K562 (cell line): ENCODE data around the gene KLHL22. TPM values are rescaled to one million over a fixed set of nuclear protein-coding genes. Genes with fewer than 3 reads are reported as not detected.
A peak's percentile ranks its signal among the peaks of the same experiment; 100 is the strongest.

Experiments
- CHD1 ChIP-seq: fragments of 200-600 bp; sonication (generic); IDR thresholded peaks from one replicate; pipeline ENCODE4 v1.6.1; 2012; ENCODE audit warnings: mild to moderate bottlenecking, moderate library complexity, low read length, inconsistent platforms
- ETV1 ChIP-seq: fragments of 450-650 bp; conservative IDR thresholded peaks from 2 replicates; pipeline ENCODE4 v1.6.1; 2016; ENCODE audit warnings: missing genetic modification characterization, control low read depth, low read depth, missing compliant biosample characterization
- FOXK2 ChIP-seq, 2 experiments: fragments of 450-650 bp; IDR thresholded peaks in 1 of 2; conservative IDR thresholded peaks in 1 of 2; 2 replicates each; pipeline ENCODE4 v1.6.1; 2016; ENCODE audit warnings: low read depth in 2 of 2, mild to moderate bottlenecking in 1 of 2
- JUND ChIP-seq, 2 experiments: IDR thresholded peaks; 2 replicates in 1 of 2; 3 replicates in 1 of 2; pipeline ENCODE4 v1.6.1; 2011; ENCODE audit warnings: borderline replicate concordance in 2 of 2, low read depth in 2 of 2, low read length in 2 of 2, improper control_type of control experiment in 1 of 2, missing biosample characterization in 1 of 2, missing genetic modification characterization in 1 of 2, missing genetic modification reagents in 1 of 2
- NEUROD1 ChIP-seq: fragments of 150-350 bp; IDR thresholded peaks from 2 replicates; pipeline ENCODE4 v1.6.1; 2014; ENCODE audit warnings: borderline replicate concordance, low read length, low read depth; ENCODE audit not compliant: partially characterized antibody
- TARDBP ChIP-seq: fragments of 450-650 bp; IDR thresholded peaks from 2 replicates; pipeline ENCODE4 v1.6.1; 2016
- TSC22D4 ChIP-seq: fragments of 450-650 bp; IDR thresholded peaks from 2 replicates; pipeline ENCODE4 v1.6.1; 2016; ENCODE audit warnings: missing genetic modification characterization, missing biosample characterization, control low read depth
- ZNF41 ChIP-seq: fragments of 250-450 bp; sonication (Bioruptor Pico); conservative IDR thresholded peaks from 2 replicates; pipeline ENCODE4 v1.4.0; 2020; ENCODE audit warnings: mild to moderate bottlenecking
- ZNF445 ChIP-seq: fragments of 250-450 bp; sonication (Bioruptor Pico); IDR thresholded peaks from 2 replicates; pipeline ENCODE4 v1.4.0; 2020; ENCODE audit warnings: low read depth, mild to moderate bottlenecking, moderate library complexity
- ZNF695 ChIP-seq: fragments of 450-650 bp; formaldehyde crosslinking; IDR thresholded peaks from 2 replicates; pipeline ENCODE4 v1.4.0; 2020; ENCODE audit warnings: mild to moderate bottlenecking, moderate library complexity
- polyA plus RNA-seq, 8 experiments: library from polyadenylated mRNA; depleted of rRNA in 4 of 8; stranded (reverse) in 5 of 8; unstranded in 3 of 8; fragments of >200 nt; fragmentation: Nextera tagmentation in 2 of 8; fragmentation: Illumina TruSeq in 1 of 8; extraction: Ambion mirVana in 2 of 8; extraction: Trizol in 1 of 8; gene quantifications; 2 replicates each; pipeline versions ENCODE4 v1.2.1 to v1.2.3, GENCODE V29; 2011 to 2014; ENCODE audit warnings: inconsistent platforms in 1 of 8, missing spikeins in 1 of 8
- total RNA-seq, 7 experiments: library from RNA; depleted of rRNA in 6 of 7; stranded (reverse); fragments of >200 nt in 6 of 7; fragmentation: Illumina TruSeq in 2 of 7; extraction: Trizol in 2 of 7; gene quantifications; 2 replicates each; pipeline versions ENCODE4 v1.2.1 to v1.2.3, GENCODE V29; 2011 to 2021; ENCODE audit warnings: low replicate concordance in 1 of 7
- TF ChIP-seq, protein P1 (sequence below): sonication (generic); formaldehyde crosslinking; IDR thresholded peaks from 2 replicates; pipeline ENCODE4 v1.8.1; 2023; ENCODE audit warnings: mild to moderate bottlenecking, missing genetic modification reagents
- TF ChIP-seq, protein P2 (sequence below), 3 experiments: IDR thresholded peaks in 2 of 3; conservative IDR thresholded peaks in 1 of 3; 2 replicates each; pipeline ENCODE4 v1.5.1; 2011 to 2012; ENCODE audit warnings: low read length in 3 of 3, mild to moderate bottlenecking in 3 of 3, control low read depth in 2 of 3, improper control_type of control experiment in 1 of 3, inconsistent platforms in 1 of 3, low read depth in 1 of 3, mixed read lengths in 1 of 3, moderate library complexity in 1 of 3; ENCODE audit not compliant: insufficient read depth in 2 of 3
- TF ChIP-seq, protein P3 (sequence below): sonication (generic); formaldehyde crosslinking; IDR thresholded peaks from 2 replicates; pipeline ENCODE4 v1.8.0; 2022; ENCODE audit warnings: mild to moderate bottlenecking, missing genetic modification reagents
- TF ChIP-seq, protein P4 (sequence below): fragments of 450-650 bp; formaldehyde crosslinking; IDR thresholded peaks from 2 replicates; pipeline ENCODE4 v1.4.0; 2022; ENCODE audit warnings: mild to moderate bottlenecking, moderate library complexity

The KLHL22 gene
- total and polyA plus RNA-seq, 9 of the 15 experiments (the other 6 are each of a cell fraction or from before 2014, with no cell fraction given): 1.3 to 25.6 (median 15.2) TPM

DNA sequence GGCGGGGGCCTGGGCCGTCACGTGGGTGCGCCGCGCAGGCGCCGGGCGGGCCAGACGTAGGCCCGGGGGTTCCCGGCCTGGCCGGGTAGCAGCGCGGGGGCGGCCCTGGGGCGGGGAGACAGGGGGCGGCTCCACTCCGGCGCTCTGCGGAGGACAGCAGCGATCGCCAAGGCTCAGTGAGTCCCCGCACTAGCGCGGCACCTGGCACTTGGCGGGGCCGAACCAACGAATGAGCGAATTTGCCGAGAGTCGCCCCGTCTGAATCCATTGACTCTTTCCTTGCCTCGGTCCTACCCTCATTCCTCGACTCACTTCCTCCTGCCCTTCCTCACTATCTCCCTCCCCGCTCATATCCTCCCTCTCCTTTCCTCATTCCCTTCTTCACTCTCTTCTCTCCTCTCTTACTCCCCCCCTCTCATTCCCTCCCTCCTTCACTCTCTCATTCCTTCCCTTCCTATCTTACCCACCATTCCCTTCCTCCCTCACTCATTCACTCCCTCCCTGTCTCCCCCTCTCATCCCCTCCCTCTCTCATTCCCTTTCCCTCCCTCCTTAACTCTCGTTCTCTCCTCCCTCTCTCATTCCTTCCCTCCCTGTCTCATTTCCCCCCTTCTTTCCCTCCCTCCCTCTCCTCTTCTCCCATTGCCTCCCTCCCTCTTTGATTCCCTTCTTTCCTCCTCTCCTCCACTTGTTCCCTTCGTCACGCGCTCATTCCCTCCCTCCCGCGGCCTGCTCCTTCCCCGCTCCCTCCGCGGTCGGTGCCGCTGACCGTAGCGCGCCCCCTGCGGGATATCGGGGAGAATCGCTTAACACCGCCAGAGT, 476 bp upstream of the KLHL22 start (continued):
- TF ChIP-seq, protein P1, sequence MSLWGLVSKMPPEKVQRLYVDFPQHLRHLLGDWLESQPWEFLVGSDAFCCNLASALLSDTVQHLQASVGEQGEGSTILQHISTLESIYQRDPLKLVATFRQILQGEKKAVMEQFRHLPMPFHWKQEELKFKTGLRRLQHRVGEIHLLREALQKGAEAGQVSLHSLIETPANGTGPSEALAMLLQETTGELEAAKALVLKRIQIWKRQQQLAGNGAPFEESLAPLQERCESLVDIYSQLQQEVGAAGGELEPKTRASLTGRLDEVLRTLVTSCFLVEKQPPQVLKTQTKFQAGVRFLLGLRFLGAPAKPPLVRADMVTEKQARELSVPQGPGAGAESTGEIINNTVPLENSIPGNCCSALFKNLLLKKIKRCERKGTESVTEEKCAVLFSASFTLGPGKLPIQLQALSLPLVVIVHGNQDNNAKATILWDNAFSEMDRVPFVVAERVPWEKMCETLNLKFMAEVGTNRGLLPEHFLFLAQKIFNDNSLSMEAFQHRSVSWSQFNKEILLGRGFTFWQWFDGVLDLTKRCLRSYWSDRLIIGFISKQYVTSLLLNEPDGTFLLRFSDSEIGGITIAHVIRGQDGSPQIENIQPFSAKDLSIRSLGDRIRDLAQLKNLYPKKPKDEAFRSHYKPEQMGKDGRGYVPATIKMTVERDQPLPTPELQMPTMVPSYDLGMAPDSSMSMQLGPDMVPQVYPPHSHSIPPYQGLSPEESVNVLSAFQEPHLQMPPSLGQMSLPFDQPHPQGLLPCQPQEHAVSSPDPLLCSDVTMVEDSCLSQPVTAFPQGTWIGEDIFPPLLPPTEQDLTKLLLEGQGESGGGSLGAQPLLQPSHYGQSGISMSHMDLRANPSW (CRISPR knock-in tag): peak; percentile 99
- TF ChIP-seq, protein P2, sequence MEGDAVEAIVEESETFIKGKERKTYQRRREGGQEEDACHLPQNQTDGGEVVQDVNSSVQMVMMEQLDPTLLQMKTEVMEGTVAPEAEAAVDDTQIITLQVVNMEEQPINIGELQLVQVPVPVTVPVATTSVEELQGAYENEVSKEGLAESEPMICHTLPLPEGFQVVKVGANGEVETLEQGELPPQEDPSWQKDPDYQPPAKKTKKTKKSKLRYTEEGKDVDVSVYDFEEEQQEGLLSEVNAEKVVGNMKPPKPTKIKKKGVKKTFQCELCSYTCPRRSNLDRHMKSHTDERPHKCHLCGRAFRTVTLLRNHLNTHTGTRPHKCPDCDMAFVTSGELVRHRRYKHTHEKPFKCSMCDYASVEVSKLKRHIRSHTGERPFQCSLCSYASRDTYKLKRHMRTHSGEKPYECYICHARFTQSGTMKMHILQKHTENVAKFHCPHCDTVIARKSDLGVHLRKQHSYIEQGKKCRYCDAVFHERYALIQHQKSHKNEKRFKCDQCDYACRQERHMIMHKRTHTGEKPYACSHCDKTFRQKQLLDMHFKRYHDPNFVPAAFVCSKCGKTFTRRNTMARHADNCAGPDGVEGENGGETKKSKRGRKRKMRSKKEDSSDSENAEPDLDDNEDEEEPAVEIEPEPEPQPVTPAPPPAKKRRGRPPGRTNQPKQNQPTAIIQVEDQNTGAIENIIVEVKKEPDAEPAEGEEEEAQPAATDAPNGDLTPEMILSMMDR (IDR thresholded peaks at IDR 0.05 in 2 of 3, conservative IDR thresholded peaks at IDR 0.05 in 1 of 3; ENCODE audit: insufficient read depth in 2 of 3, low read depth in 1 of 3, low read length in 3 of 3): peak; percentile 99 to 100 (median 99)
- peak; percentile 87 for TF ChIP-seq NEUROD1
- TF ChIP-seq, protein P3, sequence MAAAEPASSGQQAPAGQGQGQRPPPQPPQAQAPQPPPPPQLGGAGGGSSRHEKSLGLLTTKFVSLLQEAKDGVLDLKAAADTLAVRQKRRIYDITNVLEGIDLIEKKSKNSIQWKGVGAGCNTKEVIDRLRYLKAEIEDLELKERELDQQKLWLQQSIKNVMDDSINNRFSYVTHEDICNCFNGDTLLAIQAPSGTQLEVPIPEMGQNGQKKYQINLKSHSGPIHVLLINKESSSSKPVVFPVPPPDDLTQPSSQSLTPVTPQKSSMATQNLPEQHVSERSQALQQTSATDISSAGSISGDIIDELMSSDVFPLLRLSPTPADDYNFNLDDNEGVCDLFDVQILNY (CRISPR knock-in tag): no peak
- no peak for TF ChIP-seq TARDBP
- peak; percentile 98 for TF ChIP-seq CHD1
- peak; percentile 76 for TF ChIP-seq ZNF41 (CRISPR knock-in tag)
- TF ChIP-seq, protein P4, sequence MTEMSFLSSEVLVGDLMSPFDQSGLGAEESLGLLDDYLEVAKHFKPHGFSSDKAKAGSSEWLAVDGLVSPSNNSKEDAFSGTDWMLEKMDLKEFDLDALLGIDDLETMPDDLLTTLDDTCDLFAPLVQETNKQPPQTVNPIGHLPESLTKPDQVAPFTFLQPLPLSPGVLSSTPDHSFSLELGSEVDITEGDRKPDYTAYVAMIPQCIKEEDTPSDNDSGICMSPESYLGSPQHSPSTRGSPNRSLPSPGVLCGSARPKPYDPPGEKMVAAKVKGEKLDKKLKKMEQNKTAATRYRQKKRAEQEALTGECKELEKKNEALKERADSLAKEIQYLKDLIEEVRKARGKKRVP (CRISPR knock-in tag): peak; percentile 49; the same call in 1 of the 2 replicates
- TF ChIP-seq TSC22D4: no peak
- peak; percentile 88 for TF ChIP-seq JUND (IDR thresholded peaks at IDR 0.05; ENCODE audit: borderline replicate concordance, low read depth, low read length)
- peak; percentile 69; the same call in 2 of the 3 replicates for TF ChIP-seq JUND (tag; IDR thresholded peaks at IDR 0.05; ENCODE audit: borderline replicate concordance, low read depth, low read length)
- TF ChIP-seq FOXK2 (conservative IDR thresholded peaks at IDR 0.05 in 1 of 2, IDR thresholded peaks at IDR 0.05 in 1 of 2; ENCODE audit: low read depth in 2 of 2): no peak
- TF ChIP-seq ZNF695 (CRISPR knock-in tag): peak; percentile 90
- TF ChIP-seq ETV1 (tag): peak; percentile 98
- TF ChIP-seq ZNF445 (CRISPR knock-in tag): peak; percentile 64
